HG02970 (cell line): Measurements from ENCODE around the gene ST3GAL5.
"Not testable (repeated sequence)": the region's sequence is repeated elsewhere in the genome, so short reads cannot be mapped to it uniquely, and the experiment has no call there.

Experiments
- ATAC-seq: cut with Tn5 transposase; IDR thresholded peaks from one replicate; pipeline ENCODE4 v1.9.1; 2021; ENCODE audit warnings: mild to moderate bottlenecking, moderate library complexity, moderate number of reproducible peaks; ENCODE audit not compliant: unreplicated experiment, low FRiP score

The ST3GAL5 gene

DNA sequence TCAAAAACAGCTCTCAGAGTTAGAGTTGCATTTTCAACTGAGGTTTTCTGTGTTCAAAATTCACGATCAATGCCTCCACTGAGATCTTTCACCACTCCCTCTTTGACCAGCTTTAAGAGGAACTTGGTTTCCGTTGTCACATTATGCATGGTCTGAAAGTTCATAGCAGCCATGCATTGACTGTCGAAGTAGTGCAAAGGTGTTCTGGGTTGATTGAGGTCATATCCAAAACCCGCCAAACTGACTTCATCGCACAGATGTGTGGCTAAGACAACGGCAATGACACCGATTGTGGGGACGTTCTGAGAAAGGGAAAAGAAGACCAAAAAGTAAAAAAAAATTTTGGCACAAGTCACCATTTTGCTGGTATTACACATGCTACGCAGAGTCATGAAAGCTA, 48.7 kb downstream of the ST3GAL5 start:
- no peak for ATAC-seq

DNA sequence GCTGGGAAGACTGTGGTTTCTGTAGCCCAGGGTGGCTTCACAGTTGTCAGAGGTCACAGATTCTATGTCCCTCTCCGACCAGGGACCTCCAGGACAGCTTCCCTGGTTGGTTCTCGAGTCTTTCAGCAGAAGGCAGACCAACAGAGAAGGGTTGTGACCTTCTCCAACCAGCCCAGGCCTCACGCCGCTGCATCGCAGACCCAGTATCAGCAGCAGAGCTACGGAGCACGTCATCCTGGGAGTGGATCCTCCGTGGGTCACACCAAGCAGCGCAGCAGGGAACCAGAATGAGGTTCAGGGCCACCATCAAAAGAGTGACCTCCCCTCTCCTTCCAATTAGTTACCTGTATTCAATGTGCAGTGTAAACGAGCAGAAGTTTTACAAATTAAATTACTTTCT, 49.3 kb downstream of the ST3GAL5 start:
- ATAC-seq: no peak

DNA sequence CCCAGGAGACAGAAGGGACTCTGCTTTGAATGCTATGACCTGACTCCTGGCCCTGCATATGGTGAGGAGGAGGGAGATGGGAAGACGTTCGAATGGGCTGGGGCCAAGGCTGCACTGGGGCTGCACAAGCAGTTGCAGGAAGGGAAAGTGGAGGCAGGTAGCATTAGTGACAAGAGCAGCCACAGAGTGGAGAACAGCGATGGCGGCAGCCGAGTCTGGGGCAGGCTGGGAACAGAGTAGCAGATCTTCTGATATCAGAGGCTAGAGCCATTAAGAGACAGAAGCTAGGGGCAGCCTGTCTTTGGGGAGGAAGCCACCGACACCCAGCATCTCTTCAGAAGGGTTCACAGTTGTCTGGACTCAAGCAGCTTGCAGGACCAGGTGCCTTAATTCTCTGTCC, 50.1 kb downstream of the ST3GAL5 start:
- ATAC-seq: no peak

DNA sequence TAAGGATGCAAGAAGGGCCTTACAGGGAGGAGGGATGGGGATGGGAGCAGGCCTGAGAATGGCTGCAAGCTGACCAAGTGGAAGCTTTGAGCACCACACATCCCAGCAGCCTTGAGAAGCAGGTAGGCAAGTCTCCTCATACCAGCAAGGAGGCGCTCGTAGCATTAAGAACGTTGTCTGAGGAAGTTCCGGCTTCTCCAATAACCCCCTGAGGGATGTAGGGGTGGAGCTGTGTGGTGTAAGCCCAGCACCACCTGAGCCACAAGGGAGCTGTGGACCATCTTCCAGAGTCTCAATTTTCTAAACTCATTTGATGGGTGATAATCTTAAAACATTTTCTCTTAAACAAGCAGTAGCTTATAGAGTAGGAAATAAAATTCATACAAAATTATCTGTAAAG, 50.6 kb downstream of the ST3GAL5 start:
- ATAC-seq: no peak

DNA sequence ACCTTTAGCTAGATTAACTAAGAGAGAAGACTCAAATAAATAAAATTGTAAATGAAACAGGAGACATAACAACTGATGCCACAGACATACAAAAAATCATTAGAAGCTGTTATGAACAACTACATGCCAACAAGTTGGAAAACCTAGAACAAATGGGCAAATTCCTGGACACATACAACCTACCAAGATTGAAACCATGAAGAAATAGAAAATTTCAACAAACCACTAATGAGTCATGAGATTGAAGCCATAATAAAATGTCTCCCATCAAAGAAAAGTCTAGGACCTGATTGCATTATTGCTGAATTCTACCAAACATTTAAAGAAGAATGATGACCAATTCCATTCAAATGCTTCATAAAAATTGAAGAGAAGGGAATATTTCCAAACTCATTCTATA, 54.3 kb downstream of the ST3GAL5 start:
- no peak for ATAC-seq

DNA sequence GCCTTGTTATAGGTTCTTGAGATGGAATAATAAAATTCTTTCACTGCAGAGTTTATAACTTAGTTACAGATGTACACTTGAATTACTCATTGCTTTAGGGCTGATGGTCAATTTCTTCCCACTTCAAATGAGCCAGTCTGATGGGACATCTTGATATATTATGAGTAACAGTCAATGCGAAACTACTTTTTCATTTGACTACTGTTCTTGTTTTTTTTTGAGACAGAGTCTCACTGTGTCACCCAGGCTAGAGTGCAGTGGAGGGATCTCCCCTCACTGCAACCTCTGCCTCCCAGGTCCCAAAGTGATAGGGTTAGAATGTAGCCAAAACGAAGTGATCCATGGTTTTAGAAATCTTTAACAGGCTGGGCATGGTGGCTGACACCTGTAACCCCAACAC, 57.1 kb downstream of the ST3GAL5 start:
- ATAC-seq: no peak

DNA sequence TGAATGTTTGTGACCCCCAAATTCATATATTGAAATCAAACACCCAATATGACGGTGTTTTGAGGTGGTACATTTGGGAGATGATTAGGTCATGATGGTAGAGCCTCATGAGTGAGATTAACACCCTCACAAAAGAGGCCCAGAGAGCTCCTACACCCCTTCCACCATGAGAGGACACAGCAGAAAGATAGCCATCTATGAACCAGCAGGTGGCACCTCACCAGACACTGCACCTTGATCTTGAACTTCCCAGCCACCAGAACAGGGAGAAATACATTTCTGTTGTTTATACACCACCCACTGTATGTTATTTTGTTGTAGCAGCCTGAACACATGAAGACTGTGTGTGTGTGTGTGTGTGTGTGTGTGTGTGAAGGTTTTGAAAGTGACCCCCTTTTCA, 58.1 kb downstream of the ST3GAL5 start:
- no peak for ATAC-seq

DNA sequence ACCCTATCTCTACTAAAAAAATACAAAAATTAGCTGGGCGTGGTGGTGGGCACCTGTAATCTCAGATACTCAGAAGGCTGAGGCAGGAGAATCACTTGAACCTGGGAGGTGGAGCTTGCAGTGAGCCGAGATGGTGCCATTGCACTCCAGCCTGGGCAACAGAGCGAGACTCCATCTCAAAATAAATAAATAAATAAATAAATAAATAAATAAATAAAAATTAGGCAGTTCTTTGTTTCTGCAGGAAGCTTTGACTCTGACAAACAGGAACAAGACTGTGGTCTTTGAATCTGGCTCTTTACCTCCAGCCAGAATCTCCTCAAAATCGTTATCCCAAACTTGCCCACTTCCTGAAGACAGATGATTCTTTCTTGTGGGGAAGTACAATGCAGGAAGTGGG, 59.4 kb downstream of the ST3GAL5 start:
- ATAC-seq: not testable (repeated sequence)

DNA sequence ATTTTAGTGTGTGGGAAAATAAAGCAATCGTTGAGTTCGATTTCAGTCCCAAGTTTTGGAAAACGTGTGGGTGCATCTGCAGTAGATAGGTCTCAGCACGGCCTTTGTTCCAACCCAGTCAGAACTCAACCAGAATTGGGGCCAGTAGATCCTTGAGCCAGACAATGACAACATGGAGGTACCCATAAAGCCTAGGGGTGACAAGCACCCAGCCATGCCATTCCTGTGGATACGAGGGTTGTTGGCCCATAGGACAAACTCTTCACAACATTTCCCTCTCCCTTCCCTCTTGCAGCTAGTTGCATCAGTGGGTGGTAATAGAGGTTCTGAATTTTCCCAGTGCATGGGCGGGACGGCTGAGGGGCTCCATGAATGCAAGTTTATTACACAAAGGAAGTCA, 60.1 kb downstream of the ST3GAL5 start:
- ATAC-seq: no peak

DNA sequence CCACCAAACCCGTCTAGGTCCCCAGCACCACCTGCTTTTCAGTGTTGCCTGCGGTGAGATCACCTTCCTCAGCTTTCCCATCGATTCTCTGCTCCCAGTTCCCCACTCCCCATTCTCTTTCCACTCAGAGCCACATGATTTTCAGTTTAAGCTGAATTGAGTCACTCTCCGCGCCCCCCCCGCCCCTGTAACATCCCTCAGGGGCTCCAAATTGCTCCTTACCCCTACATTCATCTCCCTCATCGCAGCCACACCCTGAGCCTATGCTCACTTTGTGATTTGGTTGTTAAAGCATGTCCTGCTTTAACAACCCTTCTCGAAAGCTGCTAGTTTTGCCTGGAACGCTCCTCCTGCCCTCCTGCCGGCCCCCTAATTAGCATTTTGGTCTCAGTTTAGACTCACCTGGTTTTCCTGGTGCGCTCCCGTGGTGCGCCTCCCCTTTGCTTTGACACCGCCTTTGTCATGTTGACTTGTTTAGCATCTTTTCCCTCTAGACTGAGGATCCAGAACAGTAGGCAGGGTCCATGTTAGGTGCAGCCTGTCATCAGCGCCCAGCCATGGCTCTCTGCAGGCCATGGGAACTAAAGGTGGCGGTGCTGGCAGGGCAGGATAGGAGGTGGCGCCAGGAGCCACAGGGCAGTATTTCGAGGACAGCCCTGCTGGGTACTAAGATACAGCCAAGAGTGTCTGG, 60.8 kb downstream of the ST3GAL5 start:
- ATAC-seq: no peak

DNA sequence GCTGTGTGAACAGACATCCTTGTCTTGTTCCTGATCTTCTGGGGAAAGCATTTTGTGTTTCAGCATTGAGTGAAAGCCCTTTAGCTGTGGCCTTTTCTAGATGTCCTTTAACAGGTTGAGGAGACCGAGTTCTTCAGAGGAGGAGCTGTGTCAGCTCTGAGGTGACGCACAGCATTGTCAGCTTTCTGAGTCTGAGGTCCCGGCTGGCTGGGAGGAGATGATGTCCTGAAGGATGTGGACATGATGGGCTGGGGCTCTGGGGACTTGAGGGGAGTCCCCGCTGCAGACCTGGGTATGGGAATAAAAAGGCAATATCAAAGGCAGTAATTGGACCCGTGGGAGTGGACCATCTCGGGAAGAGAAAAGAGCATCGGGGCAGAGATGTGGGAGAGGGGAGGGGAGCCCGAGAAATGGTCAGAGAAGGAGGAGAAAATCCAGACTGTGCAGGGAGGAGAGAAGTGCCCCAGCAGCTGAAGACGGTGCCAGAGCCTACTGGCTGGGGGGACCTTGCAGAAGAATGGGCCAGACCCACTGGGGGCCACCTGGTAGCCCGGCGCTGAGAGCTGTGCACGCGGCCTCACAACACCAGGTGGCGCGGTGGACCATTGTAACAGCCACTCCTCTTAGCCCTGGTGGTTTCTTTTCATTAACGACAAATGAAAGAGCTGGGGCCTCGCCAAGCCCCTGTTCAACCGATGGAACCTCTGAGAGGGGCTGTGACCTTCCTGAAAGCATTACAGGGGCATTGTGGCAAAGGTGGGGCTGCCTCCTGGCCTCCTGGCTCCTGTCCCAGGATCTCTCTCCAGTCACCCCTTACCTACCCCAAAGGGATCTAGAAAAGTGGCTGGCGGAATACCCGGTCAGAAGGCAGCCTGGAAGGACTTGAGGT, 61.6 kb downstream of the ST3GAL5 start:
- ATAC-seq: no peak

DNA sequence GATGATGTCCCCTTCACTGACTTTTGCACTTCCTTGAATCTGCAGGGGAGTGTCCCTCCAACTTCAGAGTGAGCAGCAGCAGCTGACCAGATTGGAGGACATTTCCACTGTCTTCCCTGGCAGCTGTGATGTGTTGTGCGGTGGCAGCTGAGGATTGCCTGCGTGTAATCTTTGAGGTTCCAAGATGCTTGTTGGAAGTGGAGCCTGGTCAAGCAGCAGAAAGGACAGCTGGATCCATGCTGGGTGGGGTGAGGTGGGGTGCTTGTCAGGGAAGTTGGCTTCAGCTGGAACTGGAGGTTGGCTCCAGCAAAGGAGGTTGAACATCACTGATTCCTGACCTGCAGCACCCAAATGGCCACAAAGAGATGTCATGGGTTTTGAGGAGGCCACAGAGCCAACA, 64.8 kb downstream of the ST3GAL5 start:
- no peak for ATAC-seq

DNA sequence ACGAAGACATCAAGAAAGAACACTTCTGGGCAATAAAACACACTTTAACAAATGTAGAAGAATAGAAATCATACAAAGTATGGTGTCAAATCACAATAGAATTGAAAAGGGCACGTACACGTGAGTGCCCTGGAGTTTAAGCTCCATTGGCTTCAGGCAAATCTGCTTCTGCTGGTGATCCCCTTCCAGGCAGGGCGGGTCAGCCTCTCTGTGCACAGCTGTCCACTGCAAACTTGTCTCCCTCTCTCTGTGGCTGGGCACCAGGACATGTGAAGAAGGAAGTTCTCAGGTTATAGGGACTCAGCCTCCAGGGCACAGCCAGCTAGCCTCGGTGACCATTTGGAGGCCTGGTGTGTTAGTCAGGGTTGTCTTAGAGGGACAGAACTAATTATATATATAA, 66.0 kb downstream of the ST3GAL5 start:
- no peak for ATAC-seq

DNA sequence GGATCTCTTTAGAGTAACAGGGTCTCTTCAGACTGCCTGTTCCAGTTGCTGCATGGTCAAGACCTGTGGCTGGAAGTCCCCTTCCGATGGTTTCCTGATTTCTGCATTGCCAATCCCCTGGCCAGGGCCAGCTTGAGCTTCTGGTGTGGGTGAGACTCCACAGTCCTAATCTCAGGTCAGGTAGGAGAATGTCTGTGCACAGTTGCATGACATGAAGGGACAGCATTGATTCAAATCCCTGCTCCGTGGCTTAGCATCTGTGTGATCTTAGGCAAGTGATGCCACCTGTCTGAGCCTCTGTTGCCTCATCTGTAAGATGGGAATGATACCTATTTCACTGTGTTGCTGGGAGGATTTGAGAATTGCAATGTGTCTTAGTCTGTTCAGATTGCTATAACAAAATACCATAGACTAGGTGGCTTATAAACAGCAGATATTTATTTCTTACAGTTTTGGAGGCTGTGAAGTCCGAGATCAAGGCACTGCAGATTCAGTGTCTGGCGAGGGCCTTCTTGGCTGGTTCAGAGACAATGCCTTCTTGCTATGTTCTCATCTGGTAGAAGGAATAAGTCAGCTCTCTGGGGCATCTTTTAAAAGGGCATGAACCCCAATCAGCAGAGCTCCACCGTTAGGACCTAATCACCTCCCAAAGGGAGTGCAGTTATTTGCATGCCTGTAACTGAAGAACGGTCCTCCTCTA, 68.8 kb downstream of the ST3GAL5 start:
- ATAC-seq: no peak

DNA sequence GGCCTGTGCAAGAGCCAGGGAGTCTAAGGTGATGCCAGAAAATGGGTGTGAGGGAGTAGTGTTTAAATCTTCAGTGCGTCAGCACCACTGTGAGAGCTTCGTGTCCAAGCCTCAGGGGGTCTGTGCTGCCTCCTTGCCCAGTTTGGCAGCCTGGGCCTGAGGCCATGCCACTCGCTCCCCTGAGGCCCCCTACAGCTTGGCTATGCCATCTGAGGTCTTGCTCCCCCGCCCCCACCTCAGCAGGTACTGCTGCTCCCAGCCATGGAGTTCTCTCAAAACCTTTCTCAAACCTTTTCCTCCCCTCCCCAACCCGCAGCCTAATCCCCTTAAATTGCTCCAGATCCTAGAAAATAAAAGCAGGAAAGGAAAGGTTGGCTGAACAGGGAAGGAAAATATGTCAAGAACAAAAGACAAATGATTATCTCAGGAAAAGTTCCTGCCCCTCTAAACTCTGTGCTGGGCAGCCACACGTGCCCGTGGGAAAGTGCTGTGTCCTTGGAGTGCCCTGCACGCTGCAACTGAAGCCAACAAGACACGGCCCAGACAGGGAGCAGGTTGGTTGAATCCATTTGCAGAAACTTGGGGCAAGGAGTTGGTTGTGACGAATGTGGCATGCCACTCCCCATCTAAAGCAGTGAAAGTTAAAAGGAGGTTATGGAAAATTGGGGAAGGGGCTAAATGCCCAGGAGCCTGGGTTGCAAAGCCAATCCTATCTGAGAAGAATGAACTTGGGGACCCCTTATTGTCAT, 73.8 kb downstream of the ST3GAL5 start:
- no peak for ATAC-seq

DNA sequence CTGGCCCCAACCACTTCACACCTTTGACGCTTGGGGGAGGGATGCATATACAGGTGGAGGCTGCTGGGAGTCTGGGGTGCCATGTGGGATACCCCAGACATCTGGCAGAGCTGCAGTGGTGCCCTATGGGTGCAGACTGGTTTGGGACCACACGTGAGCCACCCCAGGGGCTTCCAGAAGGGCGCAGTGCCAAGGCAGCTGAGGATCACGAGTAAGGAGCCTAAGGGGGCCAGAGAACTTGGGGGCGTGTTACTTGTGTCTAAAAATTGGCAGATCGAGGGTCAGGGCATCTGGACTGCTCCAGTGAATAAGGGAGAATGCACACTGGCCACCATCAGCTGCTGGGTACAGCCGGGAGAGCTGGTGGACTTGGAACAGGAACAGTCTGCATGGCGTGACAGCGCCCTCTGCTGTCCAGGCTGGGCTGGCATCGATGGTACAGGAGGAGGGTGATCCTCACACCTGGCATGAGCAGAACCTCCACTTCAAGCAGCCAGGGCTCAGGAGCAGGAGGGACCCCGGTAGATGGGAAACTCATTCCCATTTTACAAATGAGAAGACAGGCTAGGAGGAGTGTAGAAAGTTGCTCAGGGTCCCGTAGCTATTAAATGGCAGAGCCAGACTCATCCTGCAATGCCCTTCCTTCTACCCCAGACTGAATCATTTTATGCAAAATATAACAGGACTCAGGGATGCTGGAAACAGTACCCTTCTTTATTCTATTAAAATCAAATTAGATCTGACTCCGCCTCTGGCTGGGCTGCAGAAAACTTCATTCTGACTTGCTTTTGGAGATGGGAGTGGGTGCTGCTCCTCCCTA, 74.6 kb downstream of the ST3GAL5 start:
- no peak for ATAC-seq

DNA sequence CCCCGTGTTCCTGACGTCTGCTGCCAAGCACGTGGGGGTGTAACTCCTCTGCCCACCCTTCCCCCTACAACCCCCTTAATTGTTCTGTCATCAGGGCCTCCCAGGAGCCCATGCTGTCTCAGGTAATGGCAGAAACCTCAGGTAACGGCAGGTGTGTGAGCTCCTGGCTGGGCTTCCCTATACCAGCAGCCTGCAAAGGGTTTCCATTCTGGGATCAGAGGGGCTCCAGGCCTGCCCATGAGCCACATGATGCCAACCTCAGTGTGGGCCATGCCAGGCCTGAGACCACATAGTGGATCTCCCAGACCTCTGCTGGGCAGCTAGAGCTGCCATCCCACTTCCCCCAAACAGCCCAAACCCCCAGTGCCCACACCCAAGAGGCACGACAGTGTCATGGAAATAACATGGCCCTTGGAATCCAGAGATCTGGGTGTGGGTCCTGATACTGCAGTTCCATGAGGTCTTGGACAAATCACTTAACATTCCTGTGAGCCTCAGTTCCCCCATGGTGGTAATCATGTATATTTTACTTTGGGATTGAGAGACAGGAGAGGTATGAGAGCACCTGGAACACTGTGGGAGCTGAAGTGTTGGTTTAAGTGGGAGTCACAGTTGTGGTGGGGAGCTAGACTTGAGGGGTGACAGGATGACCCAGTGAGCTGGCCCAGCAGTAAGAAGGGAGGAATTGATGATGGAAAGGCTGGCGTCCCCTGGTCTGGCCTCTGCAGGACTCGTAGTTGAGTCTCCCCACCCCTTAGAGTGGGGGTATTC, 75.4 kb downstream of the ST3GAL5 start:
- no peak for ATAC-seq

DNA sequence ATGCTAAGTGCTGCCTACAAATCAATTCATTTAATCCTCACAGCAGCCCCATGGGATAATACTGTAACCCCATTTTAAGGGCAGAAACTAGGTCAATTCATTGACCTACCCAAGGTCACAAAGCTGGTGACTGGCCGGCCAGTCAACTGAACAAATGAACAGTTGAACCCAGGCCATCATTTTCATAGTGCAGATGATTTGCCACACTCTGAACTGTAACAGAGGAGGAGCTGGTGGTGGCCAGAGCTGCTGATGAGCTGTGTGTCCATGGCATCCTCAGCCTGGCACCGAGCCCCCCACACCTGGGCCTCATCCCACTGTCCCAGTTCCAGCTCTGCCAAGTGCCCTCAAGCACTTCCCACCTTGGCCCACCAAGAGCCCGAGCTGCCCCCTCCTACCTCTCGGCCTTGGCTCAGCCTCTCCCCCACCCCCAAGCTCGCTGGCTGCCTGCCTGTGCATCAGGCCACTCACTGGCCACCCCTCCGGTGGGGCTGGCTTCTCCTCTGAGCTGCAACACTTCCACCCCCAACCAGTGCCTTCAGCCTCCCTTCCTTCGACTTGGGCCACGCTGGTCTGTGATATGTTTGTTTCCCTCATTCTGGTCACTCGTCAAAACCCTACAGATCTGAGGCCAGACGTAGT, 76.6 kb downstream of the ST3GAL5 start:
- ATAC-seq: no peak
